SK-N-SH (cell line): ENCODE data around the gene NLK. TPM values are rescaled to one million over a fixed set of nuclear protein-coding genes. Genes with fewer than 3 reads are reported as not detected.

Experiments used
- CTCF ChIA-PET: fragments of 300-600, 350-600 bp; formaldehyde crosslinking; extraction: SDS; loops from one replicate; lab custom pipeline; 2021; lab: Yijun Ruan, JAX
- POLR2A ChIA-PET: fragments of 350-600 bp; sonication (Branson Sonifier 250); formaldehyde crosslinking; extraction: SDS; loops from one replicate; lab custom pipeline; 2020; ENCODE audit warnings: antibody characterized with exemption, inconsistent platforms; lab: Yijun Ruan, JAX
- DNase-seq: peaks from one replicate; pipeline ENCODE4 v3.0.0; 2012
- H2AFZ ChIP-seq: fragments of 200-600 bp; sonication (generic); 2 replicates; pipeline ENCODE4 v1.8.1; 2016; ENCODE audit warnings: antibody characterized with exemption, mild to moderate bottlenecking, low read depth
- H3F3A ChIP-seq: fragments of 200-600 bp; sonication (generic); replicated peaks from 2 replicates; pipeline ENCODE3; 2016; ENCODE audit warnings: antibody characterized with exemption, mild to moderate bottlenecking; ENCODE audit not compliant: insufficient read depth
- H3K27ac ChIP-seq, 2 experiments: fragments of 200-500 bp in 1 of 2; fragments of 200-600 bp in 1 of 2; sonication (Bioruptor generic) in 1 of 2; sonication (generic), shearing (Covaris generic) in 1 of 2; 2 replicates each; pipeline versions ENCODE4 v1.5.1 to v1.6.1; 2014 to 2016; ENCODE audit warnings: low read depth in 2 of 2, inconsistent platforms in 1 of 2, low read length in 1 of 2, mild to moderate bottlenecking in 1 of 2, mixed read lengths in 1 of 2
- H3K27me3 ChIP-seq: fragments of 200-600 bp; sonication (generic), shearing (Covaris generic); 2 replicates; pipeline ENCODE4 v1.6.1; 2016; ENCODE audit warnings: mixed run types; ENCODE audit not compliant: insufficient read depth
- H3K36me3 ChIP-seq, 2 experiments: fragments of 200-500 bp in 1 of 2; fragments of 200-600 bp in 1 of 2; sonication (Bioruptor generic) in 1 of 2; sonication (generic) in 1 of 2; replicated peaks in 1 of 2; 2 replicates each; pipeline versions ENCODE3 to v1.5.1; 2014 to 2016; ENCODE audit warnings: low read length in 1 of 2, mild to moderate bottlenecking in 1 of 2; ENCODE audit not compliant: insufficient read depth in 2 of 2, control insufficient read depth in 1 of 2
- H3K4me1 ChIP-seq, 2 experiments: fragments of 200-500 bp in 1 of 2; fragments of 200-600 bp in 1 of 2; sonication (Bioruptor generic) in 1 of 2; sonication (generic), shearing (Covaris generic) in 1 of 2; 2 replicates each; pipeline versions ENCODE4 v1.5.1 to v1.6.1; 2014 to 2016; ENCODE audit warnings: low read depth in 1 of 2, low read length in 1 of 2, mixed run types in 1 of 2; ENCODE audit not compliant: insufficient read depth in 2 of 2, control insufficient read depth in 1 of 2
- H3K4me2 ChIP-seq: fragments of 200-600 bp; sonication (generic), shearing (Covaris generic); 2 replicates; pipeline ENCODE4 v1.6.1; 2017; ENCODE audit warnings: mixed run types
- H3K4me3 ChIP-seq, 2 experiments: fragments of 200-500 bp in 1 of 2; fragments of 200-600 bp in 1 of 2; sonication (Bioruptor generic) in 1 of 2; sonication (generic), shearing (Covaris generic) in 1 of 2; 2 replicates each; pipeline versions ENCODE4 v1.5.1 to v1.8.1; 2014 to 2016; ENCODE audit warnings: low read depth in 2 of 2, inconsistent platforms in 1 of 2, low read length in 1 of 2, mild to moderate bottlenecking in 1 of 2, mixed read lengths in 1 of 2, moderate library complexity in 1 of 2
- H3K79me2 ChIP-seq: fragments of 200-600 bp; sonication (generic); 2 replicates; pipeline ENCODE4 v1.8.1; 2017; ENCODE audit warnings: mild to moderate bottlenecking; ENCODE audit not compliant: insufficient read depth
- H3K9ac ChIP-seq: fragments of 200-600 bp; sonication (generic); 2 replicates; pipeline ENCODE4 v1.6.1; 2017; ENCODE audit warnings: mixed run types
- H3K9me2 ChIP-seq: fragments of 200-600 bp; sonication (generic); 2 replicates; pipeline ENCODE4 v1.6.1; 2017; ENCODE audit warnings: mixed run types
- H3K9me3 ChIP-seq: fragments of 200-600 bp; sonication (generic); 2 replicates; pipeline ENCODE4 v1.6.1; 2017; ENCODE audit warnings: mixed run types, mild to moderate bottlenecking, moderate library complexity
- H4K20me1 ChIP-seq: fragments of 200-600 bp; sonication (generic); 2 replicates; pipeline ENCODE4 v1.6.1; 2017; ENCODE audit warnings: mild to moderate bottlenecking, mixed run types; ENCODE audit not compliant: insufficient read depth
- EZH2phosphoT487 ChIP-seq: fragments of 200-600 bp; sonication (generic); IDR thresholded peaks from 2 replicates; pipeline ENCODE4 v1.6.1; 2017; ENCODE audit warnings: low read depth, mixed run types, mild to moderate bottlenecking, antibody characterized with exemption, moderate library complexity, borderline replicate concordance
- FOSL2 ChIP-seq: IDR thresholded peaks from 2 replicates; pipeline ENCODE4 v1.4.0; 2012; ENCODE audit warnings: low read depth, mild to moderate bottlenecking, moderate library complexity, borderline replicate concordance
- NFIC ChIP-seq: IDR thresholded peaks from 2 replicates; pipeline ENCODE4 v1.4.0; 2012; ENCODE audit warnings: borderline replicate concordance
- NRF1 ChIP-seq: IDR thresholded peaks from 2 replicates; pipeline ENCODE4 v1.6.1; 2012; ENCODE audit warnings: low read depth, mild to moderate bottlenecking, low read length
- TAF1 ChIP-seq: IDR thresholded peaks from 2 replicates; pipeline ENCODE4 v1.6.1; 2012; ENCODE audit warnings: low read depth, mild to moderate bottlenecking, low read length, moderate library complexity, borderline replicate concordance
- USF2 ChIP-seq: fragments of 150-350 bp; IDR thresholded peaks from 2 replicates; pipeline ENCODE4 v1.6.1; 2017; ENCODE audit warnings: antibody characterized with exemption, low read length, low read depth, borderline replicate concordance
- YY1 ChIP-seq: IDR thresholded peaks from 2 replicates; pipeline ENCODE4 v1.4.0; 2012; ENCODE audit warnings: low read depth, mild to moderate bottlenecking
- ZBTB33 ChIP-seq: IDR thresholded peaks from 2 replicates; pipeline ENCODE4 v1.4.0; 2012; ENCODE audit warnings: low read depth, borderline replicate concordance
- WGBS: methylation state at CpG from one replicate; pipeline ENCODE4 v1.1.6; 2017; ENCODE audit warnings: low lambda C conversion rate; 5-methylcytosine and 5-hydroxymethylcytosine counted together
- polyA plus RNA-seq, 3 experiments: library from polyadenylated mRNA; depleted of rRNA; stranded (reverse); fragments of >200 nt; gene quantifications; 2 replicates each; pipeline ENCODE4 v1.2.3, GENCODE V29; 2012
- TF ChIP-seq, protein P1 (sequence below): IDR thresholded peaks from 2 replicates; pipeline ENCODE4 v1.4.0; 2012; ENCODE audit warnings: low read depth, borderline replicate concordance

Gene NLK
- polyA plus RNA-seq, 1 of the 3 experiments (the other 2 are of a cell fraction), result 12.3 TPM

- TF ChIP-seq TAF1, result peak; percentile 80; the same call in 1 of the 2 replicates
- no peak for TF ChIP-seq USF2
- TF ChIP-seq, protein P1, sequence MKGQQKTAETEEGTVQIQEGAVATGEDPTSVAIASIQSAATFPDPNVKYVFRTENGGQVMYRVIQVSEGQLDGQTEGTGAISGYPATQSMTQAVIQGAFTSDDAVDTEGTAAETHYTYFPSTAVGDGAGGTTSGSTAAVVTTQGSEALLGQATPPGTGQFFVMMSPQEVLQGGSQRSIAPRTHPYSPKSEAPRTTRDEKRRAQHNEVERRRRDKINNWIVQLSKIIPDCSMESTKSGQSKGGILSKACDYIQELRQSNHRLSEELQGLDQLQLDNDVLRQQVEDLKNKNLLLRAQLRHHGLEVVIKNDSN, result no peak
- peak; percentile 89 for TF ChIP-seq ZBTB33
- peak; percentile 42 for TF ChIP-seq NRF1
- no peak for TF ChIP-seq EZH2phosphoT487
- TF ChIP-seq YY1, result peak; percentile 31; the same call in 1 of the 2 replicates
These were observed 1.2 kb upstream of the NLK start (continued) for GRCh38 chr17:28041068-28041843.

DNA sequence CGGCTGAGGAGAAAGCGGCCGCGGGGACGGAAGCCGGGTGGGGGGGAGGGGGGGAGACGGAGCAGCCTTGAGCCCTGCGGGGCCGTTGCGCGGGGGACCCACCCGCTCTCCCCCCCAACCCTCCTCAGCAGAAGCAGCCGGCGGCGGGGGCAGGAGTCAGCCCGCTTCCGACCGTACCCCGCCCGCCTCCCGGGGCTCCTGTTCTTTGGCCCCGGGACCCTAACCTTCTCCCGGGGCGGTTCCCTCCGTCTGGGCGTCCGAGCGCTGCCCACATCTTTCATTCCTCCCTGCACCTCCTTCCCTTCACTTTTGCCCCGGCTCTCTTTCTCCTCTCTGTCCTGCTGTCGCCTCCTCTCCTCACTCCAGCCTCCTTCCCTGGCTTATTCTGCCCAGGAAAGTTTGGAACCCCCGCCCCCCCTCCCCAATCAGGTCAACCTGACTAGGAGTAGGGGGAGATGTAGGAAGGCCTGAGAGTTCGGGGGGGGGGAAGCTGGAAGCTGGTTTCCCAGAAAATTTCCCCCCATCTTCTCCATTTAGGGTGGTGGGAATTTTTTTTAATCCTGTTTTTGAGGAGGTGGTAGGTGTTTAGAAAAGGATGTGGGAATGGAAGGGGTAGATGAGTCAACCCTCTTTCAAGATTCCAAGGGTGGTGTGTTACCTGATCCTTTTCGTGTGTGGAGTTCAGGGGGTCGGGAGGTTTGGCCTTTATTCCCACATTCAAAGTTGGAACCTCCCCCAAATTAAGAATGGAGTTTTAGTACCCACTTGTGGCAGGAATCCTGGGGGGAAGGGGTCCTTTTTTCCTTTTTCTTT is 427 bp upstream of the NLK start:
- Histone ChIP-seq H3K4me3 (peak overlapping the region; percentile 67 to 91), H3K36me3 (peaks cover 5 to 8% of the 10 kb centered on the region in 2 experiments), H2AFZ (no peak overlapping the region; the same call in 1 of the 2 replicates), H3K27me3 (no peaks in the 10 kb centered on the region), H3K4me1 (peaks cover 0 to 20% of the 10 kb centered on the region in 2 experiments; a peak in 2 of 4 replicates), H3K9ac (peak overlapping the region; percentile 77; the same call in 1 of the 2 replicates), H3K9me2 (no peaks in the 10 kb centered on the region), H3F3A (peaks cover 3% of the 10 kb centered on the region), H3K79me2 (peaks cover 52% of the 10 kb centered on the region), H3K4me2 (peak overlapping the region; percentile 88), H4K20me1 (peaks cover 37% of the 10 kb centered on the region), H3K9me3 (no peaks in the 10 kb centered on the region), H3K27ac (peak overlapping the region; percentile 48 to 67; a peak in 3 of 4 replicates)
- CTCF ChIA-PET, result interaction anchor here (1.0 to 1.8 kb wide), 3 partner anchors 17 to 209 kb away, joined by 3 to 6 read pairs (median 5); partner anchors contain the start of gene LYRM9
- no peak for DNase-seq
- TF ChIP-seq YY1 (no peak), NFIC (no peak), FOSL2 (0 out of 2 replicates have a peak, but pooled peaks have one; percentile 9)
- POLR2A ChIA-PET, result no interaction called here
- WGBS, result 3% methylated on average over 17 of the region's 34 CpGs
